Measurements from ENCODE around the gene TNFRSF21.

The TNFRSF21 gene

DNA sequence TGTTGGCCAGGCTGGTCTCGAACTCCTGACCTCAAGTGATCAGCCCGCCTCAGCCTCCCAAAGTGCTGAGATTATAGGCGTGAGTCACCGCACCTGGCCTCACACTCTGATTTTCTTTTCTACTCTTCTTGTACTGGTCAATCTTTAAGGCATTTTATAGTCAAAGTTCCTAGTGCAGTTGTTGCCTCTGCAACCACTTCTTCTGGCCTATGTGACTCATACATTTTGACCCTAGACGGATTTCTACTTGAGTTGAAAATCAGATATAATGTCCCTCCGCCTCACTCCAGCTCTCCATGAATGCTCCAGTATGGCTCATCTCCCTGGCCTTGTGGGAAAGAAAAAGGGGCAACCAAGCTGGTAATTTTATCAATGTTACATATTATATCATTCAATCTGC is 42.4 kb downstream of the TNFRSF21 start:
- DNase-seq (ENCODE audit: low spot score), result no peak
- TF ChIP-seq, protein P1, sequence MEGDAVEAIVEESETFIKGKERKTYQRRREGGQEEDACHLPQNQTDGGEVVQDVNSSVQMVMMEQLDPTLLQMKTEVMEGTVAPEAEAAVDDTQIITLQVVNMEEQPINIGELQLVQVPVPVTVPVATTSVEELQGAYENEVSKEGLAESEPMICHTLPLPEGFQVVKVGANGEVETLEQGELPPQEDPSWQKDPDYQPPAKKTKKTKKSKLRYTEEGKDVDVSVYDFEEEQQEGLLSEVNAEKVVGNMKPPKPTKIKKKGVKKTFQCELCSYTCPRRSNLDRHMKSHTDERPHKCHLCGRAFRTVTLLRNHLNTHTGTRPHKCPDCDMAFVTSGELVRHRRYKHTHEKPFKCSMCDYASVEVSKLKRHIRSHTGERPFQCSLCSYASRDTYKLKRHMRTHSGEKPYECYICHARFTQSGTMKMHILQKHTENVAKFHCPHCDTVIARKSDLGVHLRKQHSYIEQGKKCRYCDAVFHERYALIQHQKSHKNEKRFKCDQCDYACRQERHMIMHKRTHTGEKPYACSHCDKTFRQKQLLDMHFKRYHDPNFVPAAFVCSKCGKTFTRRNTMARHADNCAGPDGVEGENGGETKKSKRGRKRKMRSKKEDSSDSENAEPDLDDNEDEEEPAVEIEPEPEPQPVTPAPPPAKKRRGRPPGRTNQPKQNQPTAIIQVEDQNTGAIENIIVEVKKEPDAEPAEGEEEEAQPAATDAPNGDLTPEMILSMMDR (IDR thresholded peaks at IDR 0.05; ENCODE audit: extremely low read depth, missing control alignments), result no peak

DNA sequence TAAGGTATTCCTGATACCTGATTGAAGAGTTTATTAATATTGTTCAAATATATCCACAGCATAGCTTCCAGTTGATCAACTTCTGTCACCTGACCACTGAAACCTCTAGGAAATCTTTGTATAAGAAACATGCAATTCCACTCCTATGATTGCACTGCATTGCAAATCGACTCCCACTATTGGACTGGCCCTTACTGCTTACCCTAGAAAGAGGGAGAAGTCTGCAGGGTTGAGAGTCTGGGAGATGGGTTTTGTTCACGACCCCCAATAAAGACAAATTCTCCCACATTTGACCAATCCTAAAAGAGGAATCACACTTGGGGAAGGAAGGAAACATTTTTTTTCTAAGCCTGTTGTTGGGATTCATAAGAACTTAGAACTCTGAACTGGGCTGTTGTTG is 43.7 kb downstream of the TNFRSF21 start:
- no peak for DNase-seq (ENCODE audit: low spot score)
- TF ChIP-seq, protein P1 (IDR thresholded peaks at IDR 0.05; ENCODE audit: extremely low read depth, missing control alignments), result no peak

- no peak for DNase-seq (ENCODE audit: low spot score)
Measured at GRCh38 chr6:47264775-47265184, 44.9 kb downstream of the TNFRSF21 start.

DNA sequence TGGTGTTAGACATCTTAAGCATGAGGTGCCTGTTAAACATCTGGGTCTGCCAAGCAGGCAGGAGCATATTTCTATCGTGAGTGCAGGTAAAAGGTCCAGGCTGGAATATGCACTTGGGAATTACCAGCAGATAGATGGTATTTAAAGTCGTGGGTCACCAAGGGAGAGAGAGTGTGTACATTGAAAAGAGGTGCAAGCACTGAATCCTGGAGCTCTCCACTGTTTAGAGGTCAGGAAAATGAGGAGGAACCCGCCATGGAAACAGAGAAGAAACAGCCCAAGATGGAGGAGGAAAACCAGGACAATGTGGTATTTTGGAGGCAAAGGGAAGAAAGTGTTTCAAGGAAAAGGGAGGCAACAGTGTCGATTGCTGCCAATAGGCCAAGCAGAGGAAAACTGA is 46.4 kb downstream of the TNFRSF21 start:
- TF ChIP-seq, protein P1 (IDR thresholded peaks at IDR 0.05; ENCODE audit: extremely low read depth, missing control alignments), result no peak

More at GRCh38 chr6:47264775-47265184, 44.9 kb downstream of the TNFRSF21 start:
- TF ChIP-seq, protein P1 (IDR thresholded peaks at IDR 0.05; ENCODE audit: extremely low read depth, missing control alignments), result no peak

DNA sequence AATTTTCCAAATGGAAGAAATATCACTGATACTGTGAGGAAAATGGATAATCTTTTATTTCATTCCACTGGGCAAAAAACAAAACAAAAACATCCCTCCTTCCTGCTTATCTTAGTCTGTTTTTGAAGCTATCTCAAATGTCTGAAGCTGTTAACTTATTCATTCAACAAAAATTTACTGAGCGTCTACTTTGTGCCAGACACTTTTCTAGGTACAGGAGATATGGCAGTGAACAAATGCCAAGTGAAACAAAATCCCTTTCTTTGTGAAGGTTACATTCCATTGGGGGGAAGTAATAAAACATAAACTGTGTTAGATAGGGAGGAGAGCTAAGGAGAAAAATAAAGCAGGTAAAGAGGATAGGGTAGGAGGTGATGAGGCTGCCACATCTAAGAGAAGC is 47.5 kb downstream of the TNFRSF21 start:
- TF ChIP-seq, protein P1 (IDR thresholded peaks at IDR 0.05; ENCODE audit: extremely low read depth, missing control alignments), result no peak
- no peak for DNase-seq (ENCODE audit: low spot score)

More for the DNA sequence above, 46.4 kb downstream of the TNFRSF21 start:
- DNase-seq (ENCODE audit: low spot score), result no peak

GRCh38 chr6:47261191-47261590 is 48.5 kb downstream of the TNFRSF21 start:
- DNase-seq (ENCODE audit: low spot score), result no peak
- TF ChIP-seq, protein P1 (IDR thresholded peaks at IDR 0.05; ENCODE audit: extremely low read depth, missing control alignments), result no peak

- no peak for DNase-seq (ENCODE audit: low spot score)
- TF ChIP-seq, protein P1 (IDR thresholded peaks at IDR 0.05; ENCODE audit: extremely low read depth, missing control alignments), result no peak
Measured at GRCh38 chr6:47260021-47260420, 49.7 kb downstream of the TNFRSF21 start.
